HG03378 (cell line): Measurements from ENCODE around the gene GALK2.
"Not testable (repeated sequence)": the region's sequence is repeated elsewhere in the genome, so short reads cannot be mapped to it uniquely, and the experiment has no call there.

Experiments used
- ATAC-seq: cut with Tn5 transposase; IDR thresholded peaks from one replicate; pipeline ENCODE4 v1.9.1; 2021; ENCODE audit warnings: mild to moderate bottlenecking, moderate library complexity; ENCODE audit not compliant: unreplicated experiment

GALK2 gene

GRCh38 chr15:49328941-49329340, 158.9 kb downstream of the GALK2 start:
- ATAC-seq, result no peak

- ATAC-seq, result no peak
Measured at GRCh38 chr15:49330166-49330565, 160.1 kb downstream of the GALK2 start.

GRCh38 chr15:49331442-49331841, 161.4 kb downstream of the GALK2 start:
- ATAC-seq, result no peak

- ATAC-seq, result no peak
Measured at GRCh38 chr15:49331951-49332350, 161.9 kb downstream of the GALK2 start.

GRCh38 chr15:49339656-49340055, 169.6 kb downstream of the GALK2 start:
- no peak for ATAC-seq

GRCh38 chr15:49343546-49343945, 173.5 kb downstream of the GALK2 start:
- ATAC-seq, result no peak

GRCh38 chr15:49354439-49354838, 184.4 kb downstream of the GALK2 start:
- ATAC-seq, result not testable (repeated sequence)

- no peak for ATAC-seq
Measured at GRCh38 chr15:49361370-49361769, 191.3 kb downstream of the GALK2 start.

- ATAC-seq, result no peak
Measured at GRCh38 chr15:49366496-49366895, 196.4 kb downstream of the GALK2 start.

GRCh38 chr15:49370782-49371181, 200.7 kb downstream of the GALK2 start:
- no peak for ATAC-seq

GRCh38 chr15:49372366-49372765, 202.3 kb downstream of the GALK2 start:
- ATAC-seq, result no peak

GRCh38 chr15:49379996-49380395, 209.9 kb downstream of the GALK2 start:
- ATAC-seq, result no peak

GRCh38 chr15:49380912-49381311, 210.9 kb downstream of the GALK2 start:
- no peak for ATAC-seq
